ENCODE results near the gene LRRC28. TPM values are rescaled to one million over a fixed set of nuclear protein-coding genes. Genes with fewer than 3 reads are reported as not detected.

The LRRC28 gene
- polyA plus RNA-seq, 3 donors, result 34.7 to 39.3 (median 35.8) TPM

DNA sequence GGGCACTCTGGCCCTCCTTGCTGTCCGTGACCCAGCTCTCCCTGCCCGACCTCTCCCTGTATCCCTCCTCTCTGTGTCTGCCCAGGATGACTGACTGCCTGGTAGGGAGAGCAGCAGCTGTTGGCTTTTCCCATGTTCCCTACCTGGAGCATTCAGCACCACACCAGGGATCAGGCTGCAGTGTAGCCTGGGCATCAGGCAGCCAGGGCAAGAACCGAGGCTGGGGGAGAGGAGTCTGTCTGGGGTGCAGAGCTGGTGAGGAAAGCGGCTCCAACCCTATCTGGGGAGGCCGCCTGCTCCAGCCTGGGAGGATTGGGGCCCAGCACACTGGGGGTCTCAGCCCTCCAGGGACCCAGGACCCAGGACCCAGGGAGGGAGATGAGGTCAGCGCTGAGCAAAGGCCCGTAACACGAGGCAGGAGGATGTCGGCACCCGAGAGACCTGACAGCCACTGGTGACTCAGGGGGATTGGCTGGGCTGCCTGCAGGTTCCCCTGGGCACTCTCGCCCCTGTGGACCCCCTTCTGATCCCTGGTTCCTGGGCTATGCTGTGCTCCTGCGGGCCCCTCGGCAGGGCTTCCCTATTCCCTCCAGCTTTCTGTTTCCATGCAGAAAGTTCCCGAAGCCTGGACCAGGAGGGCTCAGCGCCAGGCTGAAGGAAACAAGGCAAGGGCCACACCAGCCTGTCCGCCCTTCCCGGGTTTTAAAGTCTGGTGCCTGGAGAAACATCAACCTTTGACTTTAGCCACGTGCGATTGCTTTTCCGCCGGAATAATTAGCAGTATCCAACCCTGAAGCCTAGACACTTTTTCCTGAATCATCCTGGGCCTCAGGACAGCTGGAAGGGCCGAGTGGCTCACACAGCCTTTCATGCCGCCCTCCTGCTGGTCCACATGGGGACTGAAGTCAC lies 186.3 kb downstream of the LRRC28 start:
- DNase-seq (ENCODE audit: extremely low read depth in 1 of 11, low read depth in 9 of 11, low spot score in 4 of 11), result no peak

DNA sequence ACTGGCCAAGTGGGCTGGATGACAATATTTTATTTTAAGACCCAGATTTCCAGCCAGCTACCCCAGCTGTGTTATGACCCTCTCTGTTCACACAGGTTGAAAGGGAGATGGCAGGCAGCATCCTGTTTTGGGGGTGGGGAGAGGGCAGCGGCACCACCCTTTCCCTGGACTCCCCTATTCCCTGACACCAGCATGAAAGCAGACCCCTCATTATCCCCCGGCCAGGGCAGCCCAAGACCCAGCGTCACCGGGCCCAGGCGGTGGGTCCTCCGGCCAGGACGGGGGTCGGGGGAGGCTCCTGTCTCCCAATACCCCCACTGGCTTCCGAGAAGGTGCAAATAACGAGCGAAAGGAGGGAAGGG lies 186.9 kb downstream of the LRRC28 start:
- no peak for DNase-seq (ENCODE audit: extremely low read depth in 1 of 11, low read depth in 9 of 11, low spot score in 4 of 11)

DNA sequence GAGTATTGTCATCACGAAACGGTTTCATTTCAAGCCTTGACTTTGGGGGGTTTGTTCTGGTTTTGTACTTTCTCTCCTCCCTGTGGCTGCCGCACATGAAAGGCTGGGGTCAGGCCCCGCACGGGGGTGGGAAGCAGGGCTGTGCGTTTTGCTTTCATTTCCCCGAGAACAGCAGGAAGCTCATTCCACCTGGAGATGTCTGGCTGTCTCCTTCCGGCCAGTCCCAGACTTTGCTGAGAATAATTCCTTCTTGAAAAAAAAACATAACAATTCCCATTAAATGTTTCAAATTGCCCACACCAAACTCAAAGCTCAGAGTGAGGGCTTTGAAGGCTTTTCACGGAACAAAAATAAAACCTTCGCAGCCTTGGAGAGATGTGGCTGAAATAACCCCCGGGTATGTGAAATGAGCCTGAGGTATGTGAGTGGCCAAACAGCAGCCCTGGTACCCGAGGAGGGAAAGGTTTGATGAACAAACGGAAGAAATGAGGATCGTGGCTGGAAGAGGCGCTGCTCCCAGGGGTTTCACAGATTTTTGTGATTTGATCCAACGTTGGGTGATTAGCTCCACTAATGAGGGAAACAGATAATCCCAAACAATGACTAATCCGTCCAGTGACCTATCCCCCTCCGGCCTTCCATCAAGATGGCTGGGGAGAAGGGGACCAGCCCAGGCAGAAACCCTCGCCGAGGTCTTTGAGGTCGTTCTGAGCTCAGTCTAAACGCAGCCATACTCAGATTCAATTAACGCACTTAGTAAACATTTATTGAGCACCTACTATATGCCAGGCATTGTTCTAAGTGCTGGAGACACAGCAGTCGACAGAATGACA lies 187.6 kb downstream of the LRRC28 start:
- no peak for DNase-seq (ENCODE audit: extremely low read depth in 1 of 11, low read depth in 9 of 11, low spot score in 4 of 11)

DNA sequence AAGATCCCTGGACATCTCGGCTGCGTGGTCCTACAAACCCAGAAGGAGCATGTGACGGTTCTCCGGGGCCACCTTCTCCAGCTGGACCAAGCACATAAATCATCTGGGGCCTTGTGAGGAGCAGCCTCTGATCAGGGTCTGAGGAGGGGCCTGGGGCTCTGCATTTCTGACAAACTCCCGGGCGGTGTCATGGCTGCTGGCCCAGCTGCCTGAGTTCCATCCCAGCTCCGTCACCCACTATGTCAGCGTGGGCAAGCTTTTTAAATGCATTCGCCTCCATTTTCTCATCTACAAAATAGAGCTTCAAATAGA lies 188.2 kb downstream of the LRRC28 start:
- DNase-seq (ENCODE audit: extremely low read depth in 1 of 11, low read depth in 9 of 11, low spot score in 4 of 11), result no peak

DNA sequence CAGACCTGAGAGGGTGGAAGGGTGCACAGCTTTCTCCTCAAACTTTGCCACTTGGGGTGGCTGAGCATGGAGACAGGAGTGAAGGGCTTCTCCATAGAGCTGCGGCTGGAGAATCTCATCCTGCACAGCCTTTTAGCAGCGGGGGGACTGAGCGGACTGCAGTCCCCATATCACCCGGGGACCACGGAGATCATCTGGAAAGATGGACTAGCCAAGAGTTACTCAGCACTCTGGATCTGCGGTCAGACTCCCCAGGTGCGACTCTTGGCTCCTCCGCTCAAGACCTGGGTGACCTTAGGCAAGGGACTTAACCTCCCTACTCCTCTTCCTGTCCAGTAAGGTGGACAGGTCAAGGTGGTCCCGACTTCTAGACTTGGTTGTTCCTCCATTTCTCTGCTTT lies 188.7 kb downstream of the LRRC28 start:
- DNase-seq (ENCODE audit: extremely low read depth in 1 of 11, low read depth in 9 of 11, low spot score in 4 of 11), result no peak

Other genes with a start within 250 kb of the LRRC28 start
- gene PGPEP1L, start 243.7 kb upstream of the LRRC28 start, polyA plus RNA-seq (ENCODE audit: insufficient read length in 3 of 3), result under 1 TPM; 0.13 to 0.51 (median 0.25) TPM
- gene SYNM, start 146.4 kb upstream of the LRRC28 start, polyA plus RNA-seq (ENCODE audit: insufficient read length in 3 of 3), result 1 to 10 TPM; 1.8 to 2.2 (median 1.9) TPM
- gene TTC23, start 1.9 kb upstream of the LRRC28 start, polyA plus RNA-seq (ENCODE audit: insufficient read length in 3 of 3), result 10 to 100 TPM; 29.3 to 35.4 (median 32.3) TPM